Measurements from ENCODE around the gene GNAS-AS1.

DNA sequence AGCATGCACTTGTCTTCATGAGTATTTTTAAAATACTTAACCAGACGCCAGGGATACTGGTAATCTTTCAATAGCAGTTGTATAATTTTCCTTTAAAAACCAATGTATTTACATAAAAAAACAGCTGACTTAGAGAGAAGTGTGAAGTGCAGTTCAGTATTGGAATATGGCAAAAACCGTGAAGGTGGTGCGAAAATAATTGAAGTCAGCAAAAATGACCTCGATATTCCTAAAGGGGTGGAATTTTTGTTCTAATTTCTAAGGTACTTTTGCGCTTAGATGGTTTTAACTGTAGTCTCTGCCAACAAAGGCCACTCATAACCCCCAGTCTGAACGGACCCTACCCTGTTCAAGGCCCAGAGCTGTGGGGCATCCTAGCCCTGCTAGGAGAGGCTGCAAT, 25.3 kb downstream of the GNAS-AS1 start:
- TF ChIP-seq, protein P1, sequence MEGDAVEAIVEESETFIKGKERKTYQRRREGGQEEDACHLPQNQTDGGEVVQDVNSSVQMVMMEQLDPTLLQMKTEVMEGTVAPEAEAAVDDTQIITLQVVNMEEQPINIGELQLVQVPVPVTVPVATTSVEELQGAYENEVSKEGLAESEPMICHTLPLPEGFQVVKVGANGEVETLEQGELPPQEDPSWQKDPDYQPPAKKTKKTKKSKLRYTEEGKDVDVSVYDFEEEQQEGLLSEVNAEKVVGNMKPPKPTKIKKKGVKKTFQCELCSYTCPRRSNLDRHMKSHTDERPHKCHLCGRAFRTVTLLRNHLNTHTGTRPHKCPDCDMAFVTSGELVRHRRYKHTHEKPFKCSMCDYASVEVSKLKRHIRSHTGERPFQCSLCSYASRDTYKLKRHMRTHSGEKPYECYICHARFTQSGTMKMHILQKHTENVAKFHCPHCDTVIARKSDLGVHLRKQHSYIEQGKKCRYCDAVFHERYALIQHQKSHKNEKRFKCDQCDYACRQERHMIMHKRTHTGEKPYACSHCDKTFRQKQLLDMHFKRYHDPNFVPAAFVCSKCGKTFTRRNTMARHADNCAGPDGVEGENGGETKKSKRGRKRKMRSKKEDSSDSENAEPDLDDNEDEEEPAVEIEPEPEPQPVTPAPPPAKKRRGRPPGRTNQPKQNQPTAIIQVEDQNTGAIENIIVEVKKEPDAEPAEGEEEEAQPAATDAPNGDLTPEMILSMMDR (IDR thresholded peaks at IDR 0.05): no peak
- no peak for TF ChIP-seq POLR2AphosphoS5 (IDR thresholded peaks at IDR 0.05)
